ENCODE data around the gene LMOD2. TPM values are rescaled to one million over a fixed set of nuclear protein-coding genes. Genes with fewer than 3 reads are reported as not detected.

LMOD2 gene
- total RNA-seq, 1 experiment from 2014 or later, result not detected

DNA sequence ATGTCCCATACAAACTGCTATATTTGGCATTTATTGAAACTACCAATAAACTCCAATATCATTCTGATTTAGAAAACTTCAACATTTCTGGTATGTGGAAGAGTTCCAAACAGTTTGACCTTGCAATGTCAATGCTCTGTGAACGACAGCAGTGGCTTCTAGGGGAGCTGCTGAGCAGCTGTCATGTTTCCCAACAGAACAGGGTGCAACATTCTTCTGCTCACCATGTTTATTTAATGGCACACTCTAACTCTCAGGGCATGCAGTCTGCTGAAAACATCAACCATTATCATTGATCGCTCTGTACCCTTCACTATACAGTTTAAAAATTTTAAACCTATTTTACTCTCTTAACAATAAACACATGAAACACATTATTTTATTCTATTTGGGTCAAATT, 25.9 kb downstream of the LMOD2 start:
- no peak for TF ChIP-seq CTCF (conservative IDR thresholded peaks at IDR 0.05)
- no peak overlapping the region for H3K27ac ChIP-seq (ENCODE audit: insufficient read length, low read depth, low read length)
- H3K9me3 ChIP-seq (ENCODE audit: control insufficient read depth, low read depth, low read length), result no peaks in the 10 kb centered on the region
- no peaks in the 10 kb centered on the region for H3K23me2 ChIP-seq (ENCODE audit: insufficient read length, low read depth, low read length, poor library complexity, severe bottlenecking)
- no peak overlapping the region for H3K4me2 ChIP-seq (ENCODE audit: insufficient read depth, insufficient read length, low read length)
- no peaks in the 10 kb centered on the region for H3K27me3 ChIP-seq (ENCODE audit: insufficient read depth, low read length)
- no peak overlapping the region for H3T11ph ChIP-seq (ENCODE audit: low read length)
- H3K4me1 ChIP-seq (ENCODE audit: insufficient read depth, low read length), result no peaks in the 10 kb centered on the region
- no peak overlapping the region for H2AFZ ChIP-seq (ENCODE audit: low read length)
- H3K56ac ChIP-seq (ENCODE audit: insufficient read length, low read depth, low read length), result no peak overlapping the region
- Mint-ChIP-seq H3K4me1 (peaks cover 5 to 6% of the 10 kb centered on the region in 2 experiments; a peak in 3 of 4 replicates), H3K9me3 (no peaks in the 10 kb centered on the region), H3K27ac (no peak overlapping the region), H3K4me3 (no peak overlapping the region), H3K27me3 (ENCODE audit: low read depth) (no peaks in the 10 kb centered on the region), H3K36me3 (ENCODE audit: insufficient read depth in 1 of 3, low read depth in 3 of 3) (peaks cover 0 to 16% (median 6%) of the 10 kb centered on the region in 3 experiments; a peak in 4 of 7 replicates)
- no peak overlapping the region for H4K91ac ChIP-seq (ENCODE audit: insufficient read length, low read depth, low read length)
- H3K18ac ChIP-seq (ENCODE audit: insufficient read length, low read depth, low read length), result no peak overlapping the region
- H4K8ac ChIP-seq (replicated peaks; ENCODE audit: insufficient read length, low read depth, low read length), result no peak overlapping the region
- H2AK5ac ChIP-seq (ENCODE audit: insufficient read length, low read length), result no peak overlapping the region
- H3K4ac ChIP-seq (ENCODE audit: low read depth, low read length), result no peak overlapping the region
- DNase-seq, result no peak
- 100% methylated on average over 1 of the region's 2 CpGs for WGBS (ENCODE audit: extremely low coverage, insufficient read length, low lambda C conversion rate)
- H2BK15ac ChIP-seq (ENCODE audit: low read depth, low read length), result no peak overlapping the region
- H4K5ac ChIP-seq (ENCODE audit: insufficient read length, low read depth, low read length), result no peak overlapping the region
- H3K79me2 ChIP-seq (ENCODE audit: insufficient read depth, low read length), result no peaks in the 10 kb centered on the region
- no peaks in the 10 kb centered on the region for H4K20me1 ChIP-seq (ENCODE audit: control insufficient read depth, insufficient read depth, insufficient read length)
- H2BK20ac ChIP-seq (ENCODE audit: low read depth, low read length, poor library complexity, severe bottlenecking), result no peak overlapping the region
- H2BK12ac ChIP-seq (ENCODE audit: insufficient read length, low read depth, low read length), result no peak overlapping the region
- no peaks in the 10 kb centered on the region for H3K79me1 ChIP-seq (ENCODE audit: insufficient read depth, low read depth, low read length, poor library complexity, severe bottlenecking)
- no peak overlapping the region for H2BK5ac ChIP-seq (ENCODE audit: insufficient read length, low read length)
- H3K23ac ChIP-seq (ENCODE audit: insufficient read length, low read depth, low read length), result no peak overlapping the region
- no peak overlapping the region for H3K14ac ChIP-seq (ENCODE audit: insufficient read depth, low read length)
- no peak overlapping the region for H2BK120ac ChIP-seq (ENCODE audit: low read depth, low read length, poor library complexity, severe bottlenecking)
- no peak overlapping the region for H3K9ac ChIP-seq (ENCODE audit: extremely low read depth, insufficient read length, low read length)

All from H9 (cell line).